Measurements from ENCODE around the gene BTC.
A peak's percentile ranks its signal among the peaks of the same experiment; 100 is the strongest.
"Not testable (repeated sequence)": the region's sequence is repeated elsewhere in the genome, so short reads cannot be mapped to it uniquely, and the experiment has no call there.

The BTC gene

GRCh38 chr4:74794382-74795010, at the start of gene BTC:
TSS of gene BTC (minus strand) at chr4:74794523. CDS start at chr4:74794325, 198 bp downstream.
- H3K27me3 ChIP-seq (ENCODE audit: control insufficient read depth in 1 of 2, insufficient read depth in 2 of 2, low read length in 2 of 2) = peaks cover 0 to 11% of the 10 kb centered on the region in 2 donors
- H3K27ac ChIP-seq (ENCODE audit: low read depth, low read length) = peak within 1 kb of the TSS; percentile 84
- H3K9ac ChIP-seq (ENCODE audit: low read depth in 1 of 2, low read length in 2 of 2) = peak within 1 kb of the TSS; percentile 70 to 73
- H3K4me1 ChIP-seq (ENCODE audit: control insufficient read depth in 1 of 2, insufficient read depth in 2 of 2, low read length in 2 of 2) = peaks cover 7 to 15% of the 10 kb centered on the region in 2 donors
- no peaks in the 10 kb centered on the region for H3K9me3 ChIP-seq (ENCODE audit: control insufficient read depth in 1 of 2, low read length in 2 of 2)
- H3K4me3 ChIP-seq (ENCODE audit: low read depth in 1 of 2, low read length in 2 of 2) = peak within 1 kb of the TSS; percentile 63 to 74
- H3K36me3 ChIP-seq (ENCODE audit: control insufficient read depth in 1 of 2, insufficient read depth in 2 of 2, low read length in 2 of 2) = no peaks in the 10 kb centered on the region

- no peak overlapping the region for H3K9ac ChIP-seq (ENCODE audit: low read depth in 1 of 2, low read length in 2 of 2)
- H3K4me1 ChIP-seq (ENCODE audit: control insufficient read depth in 1 of 2, insufficient read depth in 2 of 2, low read length in 2 of 2) = no peaks in the 10 kb centered on the region
- H3K4me3 ChIP-seq (ENCODE audit: low read depth in 1 of 2, low read length in 2 of 2) = no peak overlapping the region
- H3K27me3 ChIP-seq (ENCODE audit: control insufficient read depth in 1 of 2, insufficient read depth in 2 of 2, low read length in 2 of 2) = no peaks in the 10 kb centered on the region
- H3K36me3 ChIP-seq (ENCODE audit: control insufficient read depth in 1 of 2, insufficient read depth in 2 of 2, low read length in 2 of 2) = no peaks in the 10 kb centered on the region
- no peaks in the 10 kb centered on the region for H3K9me3 ChIP-seq (ENCODE audit: control insufficient read depth in 1 of 2, low read length in 2 of 2)
- no peak overlapping the region for H3K27ac ChIP-seq (ENCODE audit: low read depth, low read length)
These were observed 46.7 kb upstream of the BTC start for GRCh38 chr4:74840936-74841509.

- Histone ChIP-seq H3K9me3 (ENCODE audit: control insufficient read depth in 1 of 2, low read length in 2 of 2) (no peaks in the 10 kb centered on the region), H3K36me3 (ENCODE audit: control insufficient read depth in 1 of 2, insufficient read depth in 2 of 2, low read length in 2 of 2) (no peaks in the 10 kb centered on the region), H3K9ac (ENCODE audit: low read depth in 1 of 2, low read length in 2 of 2) (no peak overlapping the region), H3K27me3 (ENCODE audit: control insufficient read depth in 1 of 2, insufficient read depth in 2 of 2, low read length in 2 of 2) (no peaks in the 10 kb centered on the region), H3K4me3 (ENCODE audit: low read depth in 1 of 2, low read length in 2 of 2) (no peak overlapping the region), H3K4me1 (ENCODE audit: control insufficient read depth in 1 of 2, insufficient read depth in 2 of 2, low read length in 2 of 2) (no peaks in the 10 kb centered on the region), H3K27ac (ENCODE audit: low read depth, low read length) (no peak overlapping the region)
These were observed 44.5 kb upstream of the BTC start for GRCh38 chr4:74838746-74839370.

- Histone ChIP-seq H3K9ac (ENCODE audit: low read depth in 1 of 2, low read length in 2 of 2) (no peak overlapping the region), H3K27me3 (ENCODE audit: control insufficient read depth in 1 of 2, insufficient read depth in 2 of 2, low read length in 2 of 2) (no peaks in the 10 kb centered on the region), H3K4me3 (ENCODE audit: low read depth in 1 of 2, low read length in 2 of 2) (no peak overlapping the region), H3K9me3 (ENCODE audit: control insufficient read depth in 1 of 2, low read length in 2 of 2) (no peaks in the 10 kb centered on the region), H3K4me1 (ENCODE audit: control insufficient read depth in 1 of 2, insufficient read depth in 2 of 2, low read length in 2 of 2) (no peaks in the 10 kb centered on the region), H3K36me3 (ENCODE audit: control insufficient read depth in 1 of 2, insufficient read depth in 2 of 2, low read length in 2 of 2) (no peaks in the 10 kb centered on the region), H3K27ac (ENCODE audit: low read depth, low read length) (no peak overlapping the region)
These were observed 36.6 kb upstream of the BTC start for GRCh38 chr4:74830928-74831327.

- H3K9ac ChIP-seq (ENCODE audit: low read depth in 1 of 2, low read length in 2 of 2) = no peak overlapping the region
- no peaks in the 10 kb centered on the region for H3K4me1 ChIP-seq (ENCODE audit: control insufficient read depth in 1 of 2, insufficient read depth in 2 of 2, low read length in 2 of 2)
- H3K36me3 ChIP-seq (ENCODE audit: control insufficient read depth in 1 of 2, insufficient read depth in 2 of 2, low read length in 2 of 2) = no peaks in the 10 kb centered on the region
- H3K9me3 ChIP-seq (ENCODE audit: control insufficient read depth in 1 of 2, low read length in 2 of 2) = no peaks in the 10 kb centered on the region
- no peak overlapping the region for H3K4me3 ChIP-seq (ENCODE audit: low read depth in 1 of 2, low read length in 2 of 2)
- no peak overlapping the region for H3K27ac ChIP-seq (ENCODE audit: low read depth, low read length)
- peaks cover 0 to 5% of the 10 kb centered on the region in 2 donors for H3K27me3 ChIP-seq (ENCODE audit: control insufficient read depth in 1 of 2, insufficient read depth in 2 of 2, low read length in 2 of 2)
These were observed 28.9 kb upstream of the BTC start for GRCh38 chr4:74823194-74823593.

- H3K36me3 ChIP-seq (ENCODE audit: control insufficient read depth in 1 of 2, insufficient read depth in 2 of 2, low read length in 2 of 2) = no peaks in the 10 kb centered on the region
- no peak overlapping the region for H3K9ac ChIP-seq (ENCODE audit: low read depth in 1 of 2, low read length in 2 of 2)
- no peak overlapping the region for H3K4me3 ChIP-seq (ENCODE audit: low read depth in 1 of 2, low read length in 2 of 2)
- no peak overlapping the region for H3K27ac ChIP-seq (ENCODE audit: low read depth, low read length)
- H3K9me3 ChIP-seq (ENCODE audit: control insufficient read depth in 1 of 2, low read length in 2 of 2) = no peaks in the 10 kb centered on the region
- no peaks in the 10 kb centered on the region for H3K4me1 ChIP-seq (ENCODE audit: control insufficient read depth in 1 of 2, insufficient read depth in 2 of 2, low read length in 2 of 2)
- peaks cover 0 to 5% of the 10 kb centered on the region in 2 donors for H3K27me3 ChIP-seq (ENCODE audit: control insufficient read depth in 1 of 2, insufficient read depth in 2 of 2, low read length in 2 of 2)
These were observed 28.3 kb upstream of the BTC start for GRCh38 chr4:74822603-74823002.

GRCh38 chr4:74821541-74821940, 27.2 kb upstream of the BTC start:
- H3K9me3 ChIP-seq (ENCODE audit: control insufficient read depth in 1 of 2, low read length in 2 of 2) = no peaks in the 10 kb centered on the region
- H3K4me3 ChIP-seq (ENCODE audit: low read depth in 1 of 2, low read length in 2 of 2) = no peak overlapping the region
- no peak overlapping the region for H3K27ac ChIP-seq (ENCODE audit: low read depth, low read length)
- no peaks in the 10 kb centered on the region for H3K4me1 ChIP-seq (ENCODE audit: control insufficient read depth in 1 of 2, insufficient read depth in 2 of 2, low read length in 2 of 2)
- peaks cover 0 to 5% of the 10 kb centered on the region in 2 donors for H3K27me3 ChIP-seq (ENCODE audit: control insufficient read depth in 1 of 2, insufficient read depth in 2 of 2, low read length in 2 of 2)
- no peak overlapping the region for H3K9ac ChIP-seq (ENCODE audit: low read depth in 1 of 2, low read length in 2 of 2)
- no peaks in the 10 kb centered on the region for H3K36me3 ChIP-seq (ENCODE audit: control insufficient read depth in 1 of 2, insufficient read depth in 2 of 2, low read length in 2 of 2)

GRCh38 chr4:74814052-74814451, 19.7 kb upstream of the BTC start:
- Histone ChIP-seq H3K36me3 (ENCODE audit: control insufficient read depth in 1 of 2, insufficient read depth in 2 of 2, low read length in 2 of 2) (no peaks in the 10 kb centered on the region), H3K27ac (ENCODE audit: low read depth, low read length) (no peak overlapping the region), H3K9ac (ENCODE audit: low read depth in 1 of 2, low read length in 2 of 2) (no peak overlapping the region), H3K9me3 (ENCODE audit: control insufficient read depth in 1 of 2, low read length in 2 of 2) (no peaks in the 10 kb centered on the region), H3K4me1 (ENCODE audit: control insufficient read depth in 1 of 2, insufficient read depth in 2 of 2, low read length in 2 of 2) (no peaks in the 10 kb centered on the region), H3K4me3 (ENCODE audit: low read depth in 1 of 2, low read length in 2 of 2) (no peak overlapping the region), H3K27me3 (ENCODE audit: control insufficient read depth in 1 of 2, insufficient read depth in 2 of 2, low read length in 2 of 2) (no peaks in the 10 kb centered on the region)

GRCh38 chr4:74812056-74812455, 17.7 kb upstream of the BTC start:
- H3K9ac ChIP-seq (ENCODE audit: low read depth in 1 of 2, low read length in 2 of 2); H3K4me3 ChIP-seq (ENCODE audit: low read depth in 1 of 2, low read length in 2 of 2); H3K4me1 ChIP-seq (ENCODE audit: control insufficient read depth in 1 of 2, insufficient read depth in 2 of 2, low read length in 2 of 2); H3K36me3 ChIP-seq (ENCODE audit: control insufficient read depth in 1 of 2, insufficient read depth in 2 of 2, low read length in 2 of 2); H3K27me3 ChIP-seq (ENCODE audit: control insufficient read depth in 1 of 2, insufficient read depth in 2 of 2, low read length in 2 of 2); H3K9me3 ChIP-seq (ENCODE audit: control insufficient read depth in 1 of 2, low read length in 2 of 2); H3K27ac ChIP-seq (ENCODE audit: low read depth, low read length): not testable (repeated sequence)

GRCh38 chr4:74805601-74806000, 11.3 kb upstream of the BTC start:
- Histone ChIP-seq H3K4me3 (ENCODE audit: low read depth in 1 of 2, low read length in 2 of 2) (no peak overlapping the region), H3K27me3 (ENCODE audit: control insufficient read depth in 1 of 2, insufficient read depth in 2 of 2, low read length in 2 of 2) (no peaks in the 10 kb centered on the region), H3K9me3 (ENCODE audit: control insufficient read depth in 1 of 2, low read length in 2 of 2) (no peaks in the 10 kb centered on the region), H3K9ac (ENCODE audit: low read depth in 1 of 2, low read length in 2 of 2) (no peak overlapping the region), H3K27ac (ENCODE audit: low read depth, low read length) (no peak overlapping the region), H3K36me3 (ENCODE audit: control insufficient read depth in 1 of 2, insufficient read depth in 2 of 2, low read length in 2 of 2) (no peaks in the 10 kb centered on the region), H3K4me1 (ENCODE audit: control insufficient read depth in 1 of 2, insufficient read depth in 2 of 2, low read length in 2 of 2) (no peaks in the 10 kb centered on the region)
